ENCODE measurements around the gene PRICKLE4.
"Not testable (repeated sequence)": the region's sequence is repeated elsewhere in the genome, so short reads cannot be mapped to it uniquely, and the experiment has no call there.

Gene PRICKLE4

DNA sequence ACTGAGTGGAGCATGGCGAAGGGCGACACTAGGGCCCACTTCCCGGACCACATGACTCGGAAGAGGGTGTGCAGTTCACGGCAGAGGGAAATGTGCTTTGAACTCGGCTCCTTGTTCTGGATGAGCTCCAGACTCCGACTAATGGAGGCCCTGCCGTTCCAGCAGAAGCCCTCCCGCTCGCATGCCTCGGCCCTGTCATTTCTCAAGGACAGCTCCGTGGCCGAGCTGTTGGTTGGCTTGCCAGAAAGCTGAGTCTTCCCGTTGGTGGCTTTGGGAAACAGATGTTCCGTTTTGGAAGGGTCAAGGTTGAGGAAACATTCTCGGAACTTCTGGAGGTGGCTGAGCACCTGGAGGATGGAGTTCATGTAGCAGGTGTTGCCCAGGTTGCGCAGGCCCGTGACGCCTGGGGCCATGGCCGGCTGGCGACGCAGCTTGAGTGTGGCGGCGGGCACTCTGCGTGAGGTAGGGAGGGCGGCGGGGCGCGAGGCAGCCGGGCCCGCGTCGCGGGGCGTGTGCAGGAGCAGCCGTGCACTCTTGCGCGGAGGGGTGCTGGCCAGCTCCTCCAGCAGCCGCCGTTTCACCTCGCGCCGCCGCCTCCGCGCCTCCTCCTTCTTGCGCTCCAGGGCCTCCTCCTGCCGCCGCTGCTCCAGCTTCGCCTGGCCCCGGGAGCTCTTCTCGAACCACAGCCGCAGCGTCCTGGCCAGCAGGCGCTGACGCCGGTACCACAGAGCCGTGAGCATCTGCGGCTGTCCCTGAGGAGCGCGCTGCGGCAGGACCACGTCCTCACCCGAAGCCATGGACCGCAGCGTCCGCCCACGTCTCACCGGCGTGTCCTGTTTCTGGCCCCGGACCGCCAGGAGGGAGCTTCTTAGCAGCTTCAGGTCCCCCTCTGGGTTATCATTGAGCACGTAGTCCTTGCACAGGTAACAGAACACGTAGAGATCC, 25.5 kb downstream of the PRICKLE4 start:
- peaks cover 1% of the 10 kb centered on the region for H3K36me3 ChIP-seq (ENCODE audit: control insufficient read depth, insufficient read depth, low read length)
- no peak overlapping the region for H3K4me3 ChIP-seq (ENCODE audit: low read length)
- no peak overlapping the region for H2AK5ac ChIP-seq (ENCODE audit: low read length)
- no peak overlapping the region for H3K9ac ChIP-seq (ENCODE audit: low read length)
- no peaks in the 10 kb centered on the region for H3K79me1 ChIP-seq (ENCODE audit: low read length)
- no peak overlapping the region for H2BK15ac ChIP-seq (replicated peaks; ENCODE audit: low read depth)
- no peak overlapping the region for H3K4me2 ChIP-seq (ENCODE audit: low read length)
- H3K27ac ChIP-seq (ENCODE audit: low read depth, low read length) = no peak overlapping the region
- no peaks in the 10 kb centered on the region for H3K27me3 ChIP-seq (ENCODE audit: insufficient read depth, low read length, poor library complexity)
- no peak overlapping the region for H3K18ac ChIP-seq (ENCODE audit: low read length)
- H2BK120ac ChIP-seq (ENCODE audit: low read depth, low read length) = no peak overlapping the region
- no CpG with 5 or more reads among the region's 74 CpGs for WGBS (ENCODE audit: extremely low coverage, insufficient coverage, low lambda C conversion rate)
- no peak overlapping the region for H2BK5ac ChIP-seq (ENCODE audit: low read length)
- no peak overlapping the region for H4K8ac ChIP-seq (ENCODE audit: low read depth, low read length)
- no peak overlapping the region for H3K56ac ChIP-seq (ENCODE audit: low read length)
- no peaks in the 10 kb centered on the region for H3K4me1 ChIP-seq (ENCODE audit: control insufficient read depth, low read depth, low read length)
- H3K79me2 ChIP-seq (ENCODE audit: control insufficient read depth, insufficient read depth, low read length) = no peaks in the 10 kb centered on the region
- no peak for DNase-seq
- H3K23ac ChIP-seq (ENCODE audit: low read length) = no peak overlapping the region
- no peak overlapping the region for H3K4ac ChIP-seq (ENCODE audit: low read depth, low read length)
- H4K5ac ChIP-seq (ENCODE audit: low read length) = no peak overlapping the region

DNA sequence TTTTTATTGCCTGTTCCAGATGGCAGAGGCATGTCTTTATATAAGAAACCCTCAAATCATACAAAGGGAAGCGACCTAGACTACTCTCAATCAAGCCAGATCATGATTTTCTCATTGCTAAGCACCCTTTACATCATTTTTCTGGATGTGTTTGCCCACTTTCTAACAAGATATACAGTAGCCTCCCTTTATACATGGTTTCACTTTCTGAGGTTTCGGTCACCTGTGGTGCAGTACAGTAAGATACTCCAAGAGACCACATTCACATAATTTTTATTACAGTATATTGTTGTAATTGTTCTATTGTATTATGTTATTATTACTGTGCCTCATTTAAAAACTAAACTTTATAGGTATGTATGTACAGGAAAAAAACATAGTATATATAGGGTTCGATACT, 30.5 kb downstream of the PRICKLE4 start:
- no peak overlapping the region for H2AK5ac ChIP-seq (ENCODE audit: low read length)
- no peak overlapping the region for H3K27ac ChIP-seq (ENCODE audit: low read depth, low read length)
- no peak overlapping the region for H3K18ac ChIP-seq (ENCODE audit: low read length)

DNA sequence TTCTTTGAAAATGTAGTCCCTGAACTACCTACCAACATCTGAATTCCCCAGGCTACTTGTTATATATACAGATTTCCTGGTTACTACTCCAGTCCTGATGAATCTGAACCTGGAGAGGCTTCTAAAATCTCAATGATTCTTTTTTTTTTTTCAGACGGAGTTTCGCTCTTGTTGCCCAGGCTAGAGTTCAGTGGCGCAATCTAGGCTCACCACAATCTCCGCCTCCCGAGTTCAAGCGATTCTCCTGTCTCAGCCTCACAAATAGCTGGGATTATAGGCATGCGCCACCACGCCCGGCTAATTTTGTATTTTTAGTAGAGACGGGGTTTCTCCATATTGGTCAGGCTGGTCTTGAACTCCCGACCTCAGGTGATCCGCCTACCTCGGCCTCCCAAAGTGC, 31.4 kb downstream of the PRICKLE4 start:
- not testable (repeated sequence) for H3K56ac ChIP-seq (ENCODE audit: low read length); H2BK5ac ChIP-seq (ENCODE audit: low read length); DNase-seq; H3K23ac ChIP-seq (ENCODE audit: low read length); H3K79me2 ChIP-seq (ENCODE audit: control insufficient read depth, insufficient read depth, low read length); H3K18ac ChIP-seq (ENCODE audit: low read length); H3K4me1 ChIP-seq (ENCODE audit: control insufficient read depth, low read depth, low read length); H3K27ac ChIP-seq (ENCODE audit: low read depth, low read length); H3K4me2 ChIP-seq (ENCODE audit: low read length); H3K4me3 ChIP-seq (ENCODE audit: low read length); H3K27me3 ChIP-seq (ENCODE audit: insufficient read depth, low read length, poor library complexity); H3K9ac ChIP-seq (ENCODE audit: low read length); H3K36me3 ChIP-seq (ENCODE audit: control insufficient read depth, insufficient read depth, low read length); H3K79me1 ChIP-seq (ENCODE audit: low read length); H2BK120ac ChIP-seq (ENCODE audit: low read depth, low read length); H4K8ac ChIP-seq (ENCODE audit: low read depth, low read length); H2BK15ac ChIP-seq (replicated peaks; ENCODE audit: low read depth); H2AK5ac ChIP-seq (ENCODE audit: low read length); H3K4ac ChIP-seq (ENCODE audit: low read depth, low read length); H4K5ac ChIP-seq (ENCODE audit: low read length)
- no CpG with 5 or more reads among the region's 13 CpGs for WGBS (ENCODE audit: extremely low coverage, insufficient coverage, low lambda C conversion rate)

More for the DNA sequence above, 30.5 kb downstream of the PRICKLE4 start:
- Histone ChIP-seq H2BK15ac (replicated peaks; ENCODE audit: low read depth) (no peak overlapping the region), H3K79me1 (ENCODE audit: low read length) (no peaks in the 10 kb centered on the region), H3K56ac (ENCODE audit: low read length) (no peak overlapping the region), H3K23ac (ENCODE audit: low read length) (no peak overlapping the region), H3K4me1 (ENCODE audit: control insufficient read depth, low read depth, low read length) (no peaks in the 10 kb centered on the region), H3K79me2 (ENCODE audit: control insufficient read depth, insufficient read depth, low read length) (no peaks in the 10 kb centered on the region), H2BK120ac (ENCODE audit: low read depth, low read length) (no peak overlapping the region), H3K36me3 (ENCODE audit: control insufficient read depth, insufficient read depth, low read length) (no peaks in the 10 kb centered on the region), H2BK5ac (ENCODE audit: low read length) (no peak overlapping the region), H3K4me2 (ENCODE audit: low read length) (no peak overlapping the region), H3K4ac (ENCODE audit: low read depth, low read length) (no peak overlapping the region), H3K27me3 (ENCODE audit: insufficient read depth, low read length, poor library complexity) (no peaks in the 10 kb centered on the region), H4K5ac (ENCODE audit: low read length) (no peak overlapping the region), H3K4me3 (ENCODE audit: low read length) (no peak overlapping the region), H4K8ac (ENCODE audit: low read depth, low read length) (no peak overlapping the region), H3K9ac (ENCODE audit: low read length) (no peak overlapping the region)
- no CpG with 5 or more reads among the region's 3 CpGs for WGBS (ENCODE audit: extremely low coverage, insufficient coverage, low lambda C conversion rate)
- no peak for DNase-seq

DNA sequence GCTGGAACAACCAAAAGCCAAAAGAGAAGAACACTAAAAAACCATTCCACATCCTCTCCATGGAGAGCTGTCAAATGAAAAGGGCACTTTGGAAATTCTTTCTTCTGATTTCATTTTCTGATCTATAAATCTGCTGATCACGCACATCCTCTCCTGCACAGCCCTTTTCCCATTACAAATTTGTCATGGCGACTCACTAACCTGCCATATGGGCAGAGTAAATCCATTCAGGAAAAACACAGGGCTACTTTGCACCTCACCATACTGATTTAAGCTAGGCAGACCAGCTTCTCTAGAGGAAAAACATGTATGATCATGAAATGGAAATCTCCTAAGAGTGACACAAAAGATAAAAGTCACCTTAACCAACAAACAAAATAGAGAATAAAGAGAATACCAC, 32.9 kb downstream of the PRICKLE4 start:
- H3K4ac ChIP-seq (ENCODE audit: low read depth, low read length) = no peak overlapping the region
- no peak overlapping the region for H3K4me3 ChIP-seq (ENCODE audit: low read length)
- H3K36me3 ChIP-seq (ENCODE audit: control insufficient read depth, insufficient read depth, low read length) = no peaks in the 10 kb centered on the region
- H3K4me1 ChIP-seq (ENCODE audit: control insufficient read depth, low read depth, low read length) = no peaks in the 10 kb centered on the region
- H2BK15ac ChIP-seq (replicated peaks; ENCODE audit: low read depth) = no peak overlapping the region
- no peaks in the 10 kb centered on the region for H3K79me1 ChIP-seq (ENCODE audit: low read length)
- no peak for DNase-seq
- H2AK5ac ChIP-seq (ENCODE audit: low read length) = no peak overlapping the region
- no peak overlapping the region for H3K23ac ChIP-seq (ENCODE audit: low read length)
- no peak overlapping the region for H3K18ac ChIP-seq (ENCODE audit: low read length)
- H2BK5ac ChIP-seq (ENCODE audit: low read length) = no peak overlapping the region
- no peak overlapping the region for H3K9ac ChIP-seq (ENCODE audit: low read length)
- H4K5ac ChIP-seq (ENCODE audit: low read length) = no peak overlapping the region
- no peak overlapping the region for H3K56ac ChIP-seq (ENCODE audit: low read length)
- no peak overlapping the region for H2BK120ac ChIP-seq (ENCODE audit: low read depth, low read length)
- no peak overlapping the region for H3K4me2 ChIP-seq (ENCODE audit: low read length)
- H3K79me2 ChIP-seq (ENCODE audit: control insufficient read depth, insufficient read depth, low read length) = no peaks in the 10 kb centered on the region
- WGBS (ENCODE audit: extremely low coverage, insufficient coverage, low lambda C conversion rate) = no CpG with 5 or more reads among the region's 2 CpGs
- H3K27ac ChIP-seq (ENCODE audit: low read depth, low read length) = no peak overlapping the region
- H3K27me3 ChIP-seq (ENCODE audit: insufficient read depth, low read length, poor library complexity) = no peaks in the 10 kb centered on the region
- no peak overlapping the region for H4K8ac ChIP-seq (ENCODE audit: low read depth, low read length)

DNA sequence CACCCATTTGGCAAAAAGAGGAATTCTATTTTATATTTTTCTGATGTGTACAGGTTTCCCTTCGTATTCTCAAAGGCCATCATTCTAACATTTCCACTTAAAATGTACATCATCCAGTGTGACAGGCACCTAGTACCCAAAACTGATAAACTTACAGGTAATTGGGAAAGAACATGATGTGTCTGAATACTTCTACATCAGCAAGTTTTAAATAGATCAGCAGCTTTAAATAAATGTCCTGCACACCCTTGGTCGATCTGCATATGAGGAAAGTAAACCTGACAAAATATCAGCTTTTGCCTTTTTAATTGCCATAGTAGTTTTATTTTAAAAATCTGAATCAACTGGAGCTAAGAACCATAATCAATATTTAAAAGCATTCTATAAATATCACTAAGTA, 33.4 kb downstream of the PRICKLE4 start:
- Histone ChIP-seq H3K36me3 (ENCODE audit: control insufficient read depth, insufficient read depth, low read length) (no peaks in the 10 kb centered on the region), H3K56ac (ENCODE audit: low read length) (no peak overlapping the region), H3K27ac (ENCODE audit: low read depth, low read length) (no peak overlapping the region), H3K4me3 (ENCODE audit: low read length) (no peak overlapping the region), H3K4ac (ENCODE audit: low read depth, low read length) (no peak overlapping the region), H3K79me1 (ENCODE audit: low read length) (no peaks in the 10 kb centered on the region), H4K8ac (ENCODE audit: low read depth, low read length) (no peak overlapping the region), H3K4me1 (ENCODE audit: control insufficient read depth, low read depth, low read length) (no peaks in the 10 kb centered on the region), H2BK15ac (replicated peaks; ENCODE audit: low read depth) (no peak overlapping the region), H2AK5ac (ENCODE audit: low read length) (no peak overlapping the region), H3K4me2 (ENCODE audit: low read length) (no peak overlapping the region), H3K79me2 (ENCODE audit: control insufficient read depth, insufficient read depth, low read length) (no peaks in the 10 kb centered on the region), H3K23ac (ENCODE audit: low read length) (no peak overlapping the region), H3K27me3 (ENCODE audit: insufficient read depth, low read length, poor library complexity) (no peaks in the 10 kb centered on the region), H2BK120ac (ENCODE audit: low read depth, low read length) (no peak overlapping the region), H4K5ac (ENCODE audit: low read length) (no peak overlapping the region), H3K18ac (ENCODE audit: low read length) (no peak overlapping the region), H2BK5ac (ENCODE audit: low read length) (no peak overlapping the region), H3K9ac (ENCODE audit: low read length) (no peak overlapping the region)
- WGBS (ENCODE audit: extremely low coverage, insufficient coverage, low lambda C conversion rate) = no CpG with 5 or more reads among the region's 2 CpGs
- DNase-seq = no peak

DNA sequence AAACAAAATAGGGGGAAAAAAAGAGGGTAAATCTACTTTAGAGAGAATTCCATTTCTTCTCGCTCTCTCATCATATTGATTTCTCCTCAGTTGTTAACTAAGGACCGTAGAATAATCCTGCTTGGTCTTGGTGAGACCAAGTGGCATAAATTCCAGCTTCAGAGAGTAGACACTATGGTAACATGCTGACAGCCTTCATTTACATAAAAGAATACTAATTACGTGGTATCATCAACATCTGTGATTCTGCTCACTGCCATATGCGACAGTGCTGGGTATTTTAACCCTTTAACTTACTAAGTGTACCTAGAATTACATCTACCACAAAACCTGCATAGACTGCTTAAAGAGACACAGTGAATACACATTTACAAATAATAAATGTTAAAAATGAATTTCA, 34.0 kb downstream of the PRICKLE4 start:
- Histone ChIP-seq H2BK5ac (ENCODE audit: low read length) (no peak overlapping the region), H3K4me3 (ENCODE audit: low read length) (no peak overlapping the region), H2BK15ac (replicated peaks; ENCODE audit: low read depth) (no peak overlapping the region), H2AK5ac (ENCODE audit: low read length) (no peak overlapping the region), H3K23ac (ENCODE audit: low read length) (no peak overlapping the region), H3K18ac (ENCODE audit: low read length) (no peak overlapping the region), H3K4me2 (ENCODE audit: low read length) (no peak overlapping the region), H3K79me2 (ENCODE audit: control insufficient read depth, insufficient read depth, low read length) (no peaks in the 10 kb centered on the region), H4K5ac (ENCODE audit: low read length) (no peak overlapping the region), H3K4me1 (ENCODE audit: control insufficient read depth, low read depth, low read length) (no peaks in the 10 kb centered on the region), H4K8ac (ENCODE audit: low read depth, low read length) (no peak overlapping the region), H3K4ac (ENCODE audit: low read depth, low read length) (no peak overlapping the region), H3K79me1 (ENCODE audit: low read length) (no peaks in the 10 kb centered on the region), H3K27ac (ENCODE audit: low read depth, low read length) (no peak overlapping the region), H3K27me3 (ENCODE audit: insufficient read depth, low read length, poor library complexity) (no peaks in the 10 kb centered on the region), H2BK120ac (ENCODE audit: low read depth, low read length) (no peak overlapping the region), H3K36me3 (ENCODE audit: control insufficient read depth, insufficient read depth, low read length) (no peaks in the 10 kb centered on the region), H3K9ac (ENCODE audit: low read length) (no peak overlapping the region), H3K56ac (ENCODE audit: low read length) (no peak overlapping the region)
- WGBS (ENCODE audit: extremely low coverage, insufficient coverage, low lambda C conversion rate) = no CpG with 5 or more reads among the region's 4 CpGs
- no peak for DNase-seq

Data from mesendoderm (in vitro differentiated cells).